ENCODE measurements around the gene SETD3.

- TF ChIP-seq SUZ12 (IDR thresholded peaks at IDR 0.05; ENCODE audit: extremely low read depth, insufficient read depth, insufficient read length) (no peak), YY1 (IDR thresholded peaks at IDR 0.05; ENCODE audit: insufficient read depth, insufficient read length) (no peak), ZNF274 (IDR thresholded peaks at IDR 0.05; ENCODE audit: low read depth, low read length) (no peak)
Observed at GRCh38 chr14:99518441-99519346, 38.0 kb upstream of the SETD3 start.

Measured in NT2/D1 (cell line).